HG03103 (cell line): ENCODE results near the gene PLET1.

Experiments used
- ATAC-seq: cut with Tn5 transposase; IDR thresholded peaks from one replicate; pipeline ENCODE4 v1.9.1; 2021; ENCODE audit warnings: low read depth; ENCODE audit not compliant: unreplicated experiment

PLET1 gene

DNA sequence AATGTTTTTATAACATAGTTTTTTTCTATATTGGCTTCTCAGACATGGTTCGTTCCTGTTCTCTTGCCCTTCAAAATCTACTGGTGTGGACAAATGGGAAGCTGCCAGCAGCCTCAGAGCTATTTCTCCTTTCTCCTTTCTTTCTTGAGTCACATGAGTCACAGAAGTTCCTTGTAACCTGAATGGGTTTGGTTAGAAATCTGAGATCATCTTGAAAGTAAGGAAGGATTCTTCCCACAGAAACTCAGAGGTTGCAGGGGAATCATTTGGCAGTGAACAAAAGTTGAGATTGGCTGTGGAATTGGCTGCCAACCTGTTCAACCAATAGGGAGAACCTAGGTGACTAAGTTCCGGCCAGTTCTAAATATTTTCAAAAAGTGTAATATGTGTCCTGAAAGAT lies 12.5 kb downstream of the PLET1 start:
- no peak for ATAC-seq

DNA sequence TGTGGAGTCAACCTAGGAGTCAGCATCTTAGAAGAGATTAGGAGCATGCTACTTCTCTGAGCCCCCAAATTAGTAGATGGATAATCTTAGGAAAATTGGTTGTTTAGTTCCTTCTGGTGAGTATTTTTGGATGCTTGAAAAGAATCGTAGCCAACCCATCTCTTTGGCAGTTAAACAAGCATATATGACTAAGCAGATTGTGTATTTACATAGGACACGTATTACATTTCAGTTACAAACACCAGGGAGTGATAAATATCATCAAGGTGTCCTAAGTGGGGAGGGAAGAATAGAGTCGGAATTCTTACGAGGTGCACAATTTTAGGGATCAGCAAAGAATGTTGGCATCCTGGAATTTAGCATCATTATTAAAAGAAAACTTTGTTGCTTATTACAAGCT lies 13.5 kb downstream of the PLET1 start:
- ATAC-seq = no peak

DNA sequence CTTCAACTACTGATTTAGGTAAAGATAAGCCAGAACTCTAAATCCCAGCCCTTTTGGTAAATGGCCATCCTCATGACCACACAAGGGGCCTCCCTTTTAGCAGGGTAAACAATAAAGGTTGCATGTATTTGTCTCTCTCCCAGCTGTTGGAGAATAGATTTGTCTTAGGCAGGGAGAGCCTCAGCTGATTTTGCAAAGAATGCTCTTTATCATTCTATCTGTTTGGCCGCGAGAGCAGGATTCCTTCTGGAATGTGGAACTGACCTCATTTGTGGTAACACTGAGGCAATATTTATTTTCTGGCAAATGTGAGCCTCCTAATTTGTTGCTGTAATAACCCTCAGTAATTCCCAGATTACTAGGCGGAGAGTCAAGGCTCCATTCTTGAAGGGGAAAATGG lies 19.2 kb downstream of the PLET1 start:
- ATAC-seq = no peak

DNA sequence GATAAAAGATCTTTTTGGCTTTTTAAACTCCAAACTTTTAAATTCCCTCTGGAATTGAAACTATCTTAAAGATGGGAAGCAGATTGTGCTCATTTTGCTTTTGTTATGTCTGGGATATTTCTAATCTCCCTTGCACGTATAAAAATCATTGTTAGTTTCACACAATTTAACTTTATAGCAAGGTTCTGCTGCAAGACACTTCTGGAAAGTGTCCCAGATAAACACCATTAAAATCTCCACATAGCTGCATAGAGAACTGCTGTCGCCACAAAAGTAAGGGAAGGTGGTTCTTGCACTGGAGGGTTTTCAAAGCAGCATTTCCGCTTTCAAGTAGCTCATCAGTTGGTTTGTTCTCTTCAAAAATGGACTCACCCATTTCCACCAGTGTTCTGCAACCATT lies 22.6 kb downstream of the PLET1 start:
- no peak for ATAC-seq

DNA sequence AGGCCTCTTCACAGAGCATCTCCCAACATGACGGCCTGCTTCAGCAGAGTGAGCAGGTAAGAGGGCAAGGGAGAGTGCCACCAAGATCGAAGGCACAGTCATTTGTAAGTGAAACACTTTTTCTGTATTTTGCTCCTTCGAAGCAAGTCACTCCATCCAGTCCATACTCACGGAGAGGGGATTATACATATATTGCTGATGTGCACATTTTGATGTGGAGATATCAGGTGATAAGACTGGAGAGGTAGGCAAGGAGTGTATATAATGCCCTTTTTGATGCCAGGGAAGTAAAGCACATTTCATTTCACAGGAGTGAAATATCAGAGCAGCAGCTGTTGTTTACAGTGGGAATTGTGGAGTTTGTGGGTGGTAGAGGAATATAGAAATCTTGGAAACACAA lies 23.2 kb downstream of the PLET1 start:
- ATAC-seq = no peak

DNA sequence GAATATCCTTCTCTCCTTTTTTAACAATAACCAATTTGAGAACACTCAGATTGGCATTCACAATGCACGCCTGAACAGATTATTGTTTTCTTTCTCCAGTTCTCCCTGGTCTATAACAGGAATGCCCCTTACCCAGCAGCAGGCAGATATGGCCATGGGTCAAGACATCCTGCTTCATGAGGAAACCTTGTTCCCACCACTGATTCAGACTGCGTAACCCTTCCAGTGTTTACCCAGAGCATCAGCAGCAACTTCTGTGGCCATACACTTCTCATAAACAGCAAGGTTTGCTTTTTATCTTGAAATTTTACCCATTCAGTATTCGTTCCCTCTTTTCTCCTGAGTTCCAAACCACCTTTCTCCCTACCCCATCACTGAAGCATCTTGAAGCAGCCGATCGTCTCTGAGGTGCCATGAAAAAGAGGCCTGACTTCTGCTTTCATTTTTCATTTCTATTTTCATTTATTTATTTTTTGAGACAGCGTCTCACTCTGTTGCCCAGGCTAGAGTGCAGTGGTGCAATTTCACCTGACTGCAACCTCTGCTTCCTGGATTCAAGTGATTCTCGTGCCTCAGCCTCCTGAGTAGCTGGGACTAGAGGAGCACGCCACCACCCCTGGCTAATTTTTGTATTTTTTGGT lies 24.8 kb downstream of the PLET1 start:
- peak; percentile 66 for ATAC-seq

DNA sequence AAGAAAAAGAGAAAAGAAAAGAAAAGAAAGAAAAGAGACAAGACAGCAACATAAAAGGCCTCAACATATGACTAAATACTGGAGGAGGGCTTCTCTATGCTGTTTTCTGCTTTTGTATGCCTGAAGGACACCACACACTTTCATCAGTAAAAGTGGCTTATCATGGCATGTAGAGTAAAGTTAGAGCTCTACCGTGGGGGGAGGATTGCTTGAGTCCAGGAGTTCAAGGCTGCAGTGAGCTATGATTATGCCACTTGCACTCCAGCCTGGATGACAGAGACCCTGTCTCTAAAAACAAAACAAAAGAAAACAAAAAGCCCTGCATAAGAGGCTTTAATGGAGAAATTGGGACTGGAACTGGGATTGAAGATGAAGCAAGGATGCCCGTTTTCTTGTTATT lies 28.7 kb downstream of the PLET1 start:
- ATAC-seq = no peak

DNA sequence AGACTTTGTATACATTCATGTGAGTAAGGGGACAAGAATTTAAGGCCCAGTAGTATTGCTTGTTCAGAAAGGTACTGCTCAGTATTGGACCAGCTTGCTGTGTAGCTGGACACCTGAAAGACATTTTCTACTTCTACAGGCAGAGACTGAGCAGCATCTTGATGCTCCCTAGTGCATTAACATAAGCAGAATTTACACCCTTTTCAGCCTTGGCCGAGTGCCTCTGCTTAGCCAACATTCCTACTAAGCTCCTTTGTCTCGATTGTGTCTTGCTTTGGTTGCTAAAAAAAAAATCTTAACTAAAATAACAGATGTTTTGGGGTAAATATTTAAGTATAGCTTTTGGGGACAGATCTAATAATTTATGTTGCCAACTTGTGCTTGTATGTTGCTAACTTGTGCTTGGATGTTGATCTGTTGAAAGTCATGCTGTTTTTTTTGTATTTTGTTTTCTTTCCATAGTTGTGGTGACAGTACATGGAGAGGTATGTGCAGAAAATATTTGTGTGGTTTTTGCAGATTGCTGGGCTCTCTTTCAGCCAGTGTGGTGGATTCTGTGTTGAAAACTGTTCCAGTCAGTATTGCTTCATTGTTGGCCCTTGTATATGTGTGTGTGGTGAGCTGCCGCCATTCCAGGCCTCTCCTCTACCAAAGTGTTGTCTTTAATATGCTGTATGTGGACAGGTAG lies 30.8 kb downstream of the PLET1 start:
- no peak for ATAC-seq

DNA sequence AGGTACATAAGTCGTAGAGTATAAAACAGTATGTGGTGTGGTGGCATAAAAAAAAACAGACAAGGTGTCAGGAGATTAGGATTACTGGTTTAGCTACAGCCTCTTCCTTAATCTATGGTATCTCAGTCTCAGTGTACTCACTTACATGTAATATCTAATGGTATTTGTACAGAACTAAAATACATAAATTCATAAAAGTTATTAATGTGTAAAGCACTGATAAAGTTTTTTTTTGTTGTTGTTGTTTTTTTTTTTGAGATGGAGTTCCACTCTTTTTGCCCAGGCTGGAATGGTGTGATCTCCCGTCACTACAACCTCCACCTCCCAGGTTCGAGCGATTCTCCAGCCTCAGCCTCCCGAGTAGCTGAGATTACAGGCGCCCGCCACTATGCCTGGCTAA lies 31.5 kb downstream of the PLET1 start:
- no peak for ATAC-seq

DNA sequence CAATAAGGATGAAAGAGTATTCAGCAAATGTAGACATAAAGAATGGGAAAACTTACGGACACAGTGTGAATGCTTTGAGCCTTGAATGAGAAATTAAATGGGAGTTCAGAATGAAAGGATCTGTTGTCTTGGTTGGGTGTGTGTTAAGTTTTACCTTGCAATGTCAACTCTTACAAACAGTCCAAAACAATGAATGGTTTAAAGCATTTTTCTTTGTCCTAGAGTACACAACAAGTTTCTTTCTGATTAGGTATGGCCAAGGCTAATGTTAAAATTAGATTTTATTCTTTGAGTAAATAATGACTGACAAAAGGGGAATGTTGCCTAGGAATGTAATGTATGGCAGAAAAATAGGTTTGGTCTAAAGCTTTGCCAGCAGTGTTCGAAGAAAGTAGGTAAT lies 32.0 kb downstream of the PLET1 start:
- ATAC-seq = no peak

DNA sequence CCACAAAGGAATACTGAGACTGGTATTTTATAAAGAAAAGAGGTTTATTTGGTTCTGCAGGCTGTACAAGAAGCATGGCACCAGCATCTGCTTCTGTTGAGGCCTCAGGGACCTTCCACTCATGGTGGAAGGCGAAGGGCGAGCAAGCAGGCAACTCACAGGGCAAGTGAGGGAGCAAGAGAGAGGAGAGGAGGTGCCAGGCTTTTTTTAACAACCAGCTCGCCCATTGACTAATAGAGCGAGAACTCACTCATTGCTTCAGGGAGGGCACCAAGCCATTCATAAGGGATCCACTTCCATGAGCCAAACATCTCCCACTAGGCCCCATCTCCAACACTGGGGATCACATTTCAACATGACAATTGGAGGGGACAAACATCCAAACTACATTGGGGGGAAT lies 33.2 kb downstream of the PLET1 start:
- no peak for ATAC-seq

DNA sequence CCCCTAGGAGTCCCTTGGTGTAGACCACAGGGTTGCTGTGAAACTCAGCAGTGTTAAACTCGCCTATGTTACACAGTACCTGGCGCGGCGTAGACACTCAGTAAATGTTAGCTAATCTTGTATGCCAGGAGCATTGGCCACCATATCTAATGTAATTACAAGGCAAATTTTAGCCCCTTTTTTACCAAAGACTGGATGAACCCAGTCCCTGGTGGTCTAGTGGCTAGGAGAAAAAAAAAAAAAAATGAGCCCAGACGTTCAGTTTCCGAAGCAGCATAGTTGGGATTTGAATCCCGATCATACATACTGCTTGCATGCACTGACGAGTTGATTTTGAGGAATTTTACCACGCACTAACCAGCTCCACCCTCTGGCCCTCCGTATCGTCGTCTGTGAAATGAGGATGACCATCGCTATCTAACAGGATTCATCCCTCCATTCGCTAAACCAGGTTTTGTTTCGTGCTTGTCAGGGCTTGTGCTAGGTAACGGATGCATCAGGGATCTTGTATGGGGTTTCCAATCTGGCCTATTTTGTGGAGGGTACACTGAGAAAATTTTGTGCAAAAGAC lies 33.7 kb downstream of the PLET1 start:
- ATAC-seq = peak; percentile 35

DNA sequence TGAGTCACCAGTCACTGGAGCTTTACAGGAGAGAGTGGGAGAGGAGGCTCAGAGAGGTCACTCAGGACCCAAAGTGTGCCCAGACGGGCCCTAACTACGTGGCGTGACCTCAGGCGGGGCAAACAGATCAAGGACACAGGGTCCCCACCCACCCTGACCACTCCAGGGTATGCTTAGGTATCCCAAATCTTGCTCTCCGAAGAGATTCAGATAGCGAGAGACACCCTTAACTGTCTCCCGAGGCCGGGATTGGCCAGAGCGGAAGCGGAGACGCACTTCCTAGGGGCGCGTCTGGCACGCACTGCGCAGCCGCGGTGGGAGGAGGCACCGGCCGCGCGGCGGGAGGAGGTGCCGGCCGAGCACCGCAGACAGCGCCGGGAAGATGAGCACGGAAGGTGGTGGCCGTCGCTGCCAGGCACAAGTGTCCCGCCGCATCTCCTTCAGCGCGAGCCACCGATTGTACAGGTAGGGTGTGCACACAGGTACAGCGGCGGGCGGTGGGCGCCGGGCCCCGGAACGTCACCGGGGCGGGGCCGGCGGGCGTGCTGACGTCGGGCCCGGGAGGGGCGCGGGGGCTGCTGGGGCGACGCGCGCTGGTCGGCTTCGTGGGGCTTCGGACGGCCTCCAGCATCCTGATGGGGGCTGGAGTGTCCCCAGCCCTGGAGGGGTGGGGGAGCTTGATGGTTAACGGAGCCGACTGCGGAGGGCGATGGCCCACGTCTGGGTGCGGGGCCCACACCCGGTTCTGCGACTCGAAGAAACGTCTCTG lies 34.4 kb downstream of the PLET1 start, which contains the start of gene PTS:
Gene PTS, plus strand, starts transcription at position 367 of the 769 bp plus-strand sequence. Its CDS starts 16 bp downstream, at position 383.
- ATAC-seq = peak; percentile 92

DNA sequence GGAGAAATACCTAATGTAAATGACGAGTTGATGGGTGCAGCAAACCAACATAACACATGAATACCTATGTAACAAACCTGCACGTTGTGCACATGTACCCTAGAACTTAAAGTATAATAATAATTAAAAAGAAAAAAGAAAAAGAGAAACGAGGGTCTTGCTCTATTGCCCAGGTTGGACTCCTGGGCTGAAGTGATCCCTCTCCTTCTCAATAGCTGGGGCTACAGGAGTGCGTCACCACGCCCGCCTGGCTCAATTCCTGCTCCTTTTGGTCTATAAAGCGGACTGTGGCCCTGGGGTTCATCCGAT lies 35.0 kb downstream of the PLET1 start:
- no peak for ATAC-seq

DNA sequence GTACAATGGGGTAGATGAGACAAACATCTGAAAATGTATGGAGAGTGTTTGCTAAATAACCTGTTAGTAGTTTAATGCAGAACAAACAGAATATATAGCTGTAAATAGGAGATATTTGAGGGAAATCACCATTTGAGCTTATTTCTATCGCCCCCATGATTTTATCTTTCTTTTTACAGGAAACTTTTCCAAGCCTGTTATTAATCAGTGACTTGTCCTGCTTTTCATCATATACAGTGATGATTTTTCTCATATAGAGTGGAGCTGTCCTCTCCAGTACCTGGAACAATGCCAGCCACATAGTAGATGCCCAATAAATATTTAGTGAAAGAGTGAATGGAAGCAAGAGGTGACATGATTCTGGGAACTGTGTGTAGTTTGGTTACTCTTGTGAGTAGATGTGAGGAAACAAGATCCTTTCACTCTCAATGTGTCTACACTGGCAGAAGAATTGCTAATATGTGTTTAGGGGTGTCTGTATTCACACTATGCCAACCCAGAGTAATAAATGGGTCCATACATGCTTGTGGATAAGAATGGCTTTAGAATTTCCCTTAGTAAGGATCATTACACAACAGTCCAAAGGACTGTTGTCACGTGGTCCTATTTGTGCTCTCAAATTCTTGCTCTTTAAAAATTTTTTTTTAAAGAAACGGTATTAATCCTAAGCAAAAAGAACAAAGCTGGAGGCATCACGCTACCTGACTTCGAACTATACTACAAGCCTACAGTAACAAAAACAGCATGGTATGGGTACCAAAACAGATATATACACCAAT lies 36.7 kb downstream of the PLET1 start:
- no peak for ATAC-seq

DNA sequence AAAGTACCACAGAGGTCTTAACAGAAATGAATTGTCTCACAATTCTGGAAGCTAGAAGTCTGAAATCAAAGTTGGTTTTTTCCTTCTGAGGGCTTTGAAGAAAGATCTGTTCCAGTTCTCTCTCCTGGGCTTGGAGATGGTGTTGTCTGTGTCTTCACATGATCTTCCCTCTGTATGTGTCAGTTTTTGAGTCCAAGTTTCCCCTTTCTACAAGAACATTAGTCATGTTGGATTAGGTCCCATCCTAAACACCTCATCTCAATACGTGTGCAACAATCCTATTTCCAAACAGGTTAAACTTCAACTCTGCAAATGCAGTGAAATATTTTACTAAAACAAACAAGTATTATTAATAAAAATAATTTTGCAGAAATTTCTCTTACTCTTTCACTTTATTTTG lies 37.5 kb downstream of the PLET1 start:
- ATAC-seq = no peak

DNA sequence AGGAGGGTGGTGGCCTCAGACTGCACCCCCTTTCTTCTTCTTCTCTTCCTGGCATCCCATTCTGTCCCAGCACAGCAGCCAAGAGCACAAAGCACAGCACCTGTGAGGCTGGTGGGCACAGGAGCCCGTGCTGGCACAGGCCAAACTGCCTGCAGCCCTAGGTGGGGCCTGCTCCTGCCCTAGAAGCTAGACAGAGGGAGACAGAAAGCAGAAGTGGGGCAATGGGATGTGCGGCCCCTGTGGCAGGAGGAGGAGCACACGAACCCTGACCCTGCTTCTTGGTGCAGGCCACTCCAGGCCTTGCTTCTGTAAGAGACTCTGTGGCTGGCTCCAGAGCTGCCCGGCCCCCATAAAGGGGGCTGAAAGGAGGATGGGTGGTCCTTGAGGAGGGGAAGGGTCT lies 38.4 kb downstream of the PLET1 start:
- ATAC-seq = no peak

DNA sequence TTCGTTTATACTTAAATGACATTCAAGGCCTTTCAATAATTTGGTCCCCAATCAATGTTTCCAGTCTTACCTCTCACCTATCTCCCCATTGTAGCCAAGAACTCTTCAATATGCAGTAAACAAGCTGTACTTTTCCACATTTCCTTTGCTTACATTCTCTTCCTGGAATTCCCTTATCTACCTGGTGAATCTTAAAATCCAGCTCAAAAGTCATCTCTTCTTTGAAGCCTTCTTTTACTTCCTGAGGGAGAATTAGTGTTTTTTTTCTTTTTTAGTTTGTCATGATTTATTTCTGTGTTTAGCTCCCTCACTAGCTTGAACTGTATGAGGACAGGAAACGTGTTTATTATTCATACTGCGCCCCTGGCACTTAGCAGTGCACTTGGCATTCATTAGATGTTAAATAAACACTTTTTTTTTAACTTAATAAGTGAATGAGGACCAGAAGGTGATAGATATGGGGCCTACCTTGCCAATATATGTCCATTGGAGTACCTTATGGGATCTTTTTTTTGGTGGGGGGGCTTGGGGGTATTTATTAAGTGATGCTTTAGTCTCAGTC lies 39.3 kb downstream of the PLET1 start:
- no peak for ATAC-seq

DNA sequence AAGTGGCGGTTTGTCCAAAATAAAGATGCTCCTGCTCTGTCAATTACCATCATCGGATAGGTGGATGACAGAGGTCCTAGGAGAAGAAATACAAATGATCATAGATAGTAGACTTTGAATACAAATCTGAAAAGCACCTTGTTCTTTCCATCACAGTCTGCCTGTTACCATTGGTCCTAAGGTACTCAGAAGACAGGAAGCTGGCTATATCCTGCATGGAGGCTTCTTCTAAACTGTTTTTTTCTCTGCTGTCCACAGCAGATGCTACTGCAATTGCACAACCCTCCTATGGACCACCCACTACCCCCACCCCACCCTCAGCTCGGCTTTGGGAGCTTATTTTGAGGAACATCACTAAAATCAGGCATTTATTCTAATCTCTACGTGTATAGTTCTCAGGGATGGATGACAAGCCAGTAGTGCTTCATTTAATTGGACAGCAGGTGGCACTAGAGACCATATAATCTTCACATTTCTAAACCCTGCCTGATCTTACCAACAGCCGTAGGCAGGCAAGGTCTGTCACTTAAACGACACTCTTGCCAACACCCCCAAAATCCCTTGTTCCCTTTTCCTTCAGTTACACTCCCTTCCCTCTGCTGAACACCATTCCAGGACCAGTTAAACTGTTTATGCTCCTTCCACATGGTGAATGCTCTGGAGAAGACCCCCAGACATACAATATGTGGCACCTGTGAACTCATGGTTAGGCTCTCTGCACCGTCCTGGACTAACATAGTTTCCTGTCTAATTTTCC lies 41.0 kb downstream of the PLET1 start:
- ATAC-seq = peak; percentile 90
